ENCODE measurements around the gene MOK. TPM values are rescaled to one million over a fixed set of nuclear protein-coding genes. Genes with fewer than 3 reads are reported as not detected.

MOK gene
- total RNA-seq, 1 experiment from 2014 or later: 2.8 TPM

DNA sequence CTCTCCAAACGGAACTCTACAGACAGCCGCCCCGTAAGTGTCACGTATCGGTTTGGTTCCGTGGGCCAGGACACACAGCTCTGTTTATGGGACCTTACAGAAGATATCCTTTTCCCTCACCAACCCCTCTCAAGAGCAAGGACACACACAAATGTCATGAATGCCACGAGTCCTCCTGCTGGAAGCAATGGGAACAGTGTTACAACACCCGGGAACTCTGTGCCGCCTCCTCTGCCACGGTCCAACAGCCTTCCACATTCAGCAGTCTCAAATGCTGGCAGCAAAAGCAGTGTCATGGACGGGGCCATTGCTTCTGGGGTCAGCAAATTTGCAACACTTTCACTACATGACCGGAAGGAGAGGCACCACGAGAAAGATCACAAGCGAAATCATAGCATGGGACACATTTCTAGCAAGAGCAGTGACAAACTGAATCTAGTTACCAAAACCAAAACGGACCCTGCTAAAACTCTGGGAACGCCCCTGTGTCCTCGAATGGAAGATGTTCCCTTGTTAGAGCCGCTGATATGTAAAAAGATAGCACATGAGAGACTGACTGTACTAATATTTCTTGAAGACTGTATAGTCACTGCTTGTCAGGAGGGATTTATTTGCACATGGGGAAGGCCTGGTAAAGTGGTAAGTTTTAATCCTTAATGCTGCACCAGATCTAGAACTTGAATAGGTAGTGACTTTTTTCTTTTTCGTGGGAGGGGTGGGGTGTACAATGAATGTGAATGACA, 95.6 kb downstream of the MOK start:
- H3K4me1 Mint-ChIP-seq: peaks cover 5 to 24% of the 10 kb centered on the region in 2 experiments; a peak in 3 of 4 replicates
- H3K9me3 Mint-ChIP-seq: no peaks in the 10 kb centered on the region
- H3K23me2 ChIP-seq (ENCODE audit: insufficient read length, low read depth, low read length, poor library complexity, severe bottlenecking): no peaks in the 10 kb centered on the region
- H2AFZ ChIP-seq (ENCODE audit: low read length): no peak overlapping the region
- H3K79me2 ChIP-seq (ENCODE audit: insufficient read depth, low read length): no peaks in the 10 kb centered on the region
- H3K27me3 ChIP-seq (ENCODE audit: insufficient read depth, low read length): no peaks in the 10 kb centered on the region
- H3K4me2 ChIP-seq (ENCODE audit: insufficient read depth, insufficient read length, low read length): no peak overlapping the region
- no peak overlapping the region for H3K4ac ChIP-seq (ENCODE audit: low read depth, low read length)
- TF ChIP-seq, protein P1, sequence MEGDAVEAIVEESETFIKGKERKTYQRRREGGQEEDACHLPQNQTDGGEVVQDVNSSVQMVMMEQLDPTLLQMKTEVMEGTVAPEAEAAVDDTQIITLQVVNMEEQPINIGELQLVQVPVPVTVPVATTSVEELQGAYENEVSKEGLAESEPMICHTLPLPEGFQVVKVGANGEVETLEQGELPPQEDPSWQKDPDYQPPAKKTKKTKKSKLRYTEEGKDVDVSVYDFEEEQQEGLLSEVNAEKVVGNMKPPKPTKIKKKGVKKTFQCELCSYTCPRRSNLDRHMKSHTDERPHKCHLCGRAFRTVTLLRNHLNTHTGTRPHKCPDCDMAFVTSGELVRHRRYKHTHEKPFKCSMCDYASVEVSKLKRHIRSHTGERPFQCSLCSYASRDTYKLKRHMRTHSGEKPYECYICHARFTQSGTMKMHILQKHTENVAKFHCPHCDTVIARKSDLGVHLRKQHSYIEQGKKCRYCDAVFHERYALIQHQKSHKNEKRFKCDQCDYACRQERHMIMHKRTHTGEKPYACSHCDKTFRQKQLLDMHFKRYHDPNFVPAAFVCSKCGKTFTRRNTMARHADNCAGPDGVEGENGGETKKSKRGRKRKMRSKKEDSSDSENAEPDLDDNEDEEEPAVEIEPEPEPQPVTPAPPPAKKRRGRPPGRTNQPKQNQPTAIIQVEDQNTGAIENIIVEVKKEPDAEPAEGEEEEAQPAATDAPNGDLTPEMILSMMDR (conservative IDR thresholded peaks at IDR 0.05): peak; percentile 46; the same call in 2 of the 3 replicates
- no peak overlapping the region for H3T11ph ChIP-seq (ENCODE audit: low read length)
- H3K79me1 ChIP-seq (ENCODE audit: insufficient read depth, low read depth, low read length, poor library complexity, severe bottlenecking): no peaks in the 10 kb centered on the region
- H3K27ac ChIP-seq (ENCODE audit: insufficient read length, low read depth, low read length): no peak overlapping the region
- peak overlapping the region in 2 of 3 experiments; percentile 65 to 82; a peak in 3 of 7 replicates for H3K27ac Mint-ChIP-seq
- no peaks in the 10 kb centered on the region for H3K4me1 ChIP-seq (ENCODE audit: insufficient read depth, low read length)
- H3K14ac ChIP-seq (ENCODE audit: insufficient read depth, low read length): no peak overlapping the region
- peaks cover 5 to 29% (median 23%) of the 10 kb centered on the region in 3 experiments; a peak in 6 of 7 replicates for H3K36me3 Mint-ChIP-seq (ENCODE audit: insufficient read depth in 1 of 3, low read depth in 3 of 3)
- no peak overlapping the region for H2BK15ac ChIP-seq (ENCODE audit: low read depth, low read length)
- no peak overlapping the region for H3K4me3 Mint-ChIP-seq
- H2BK120ac ChIP-seq (ENCODE audit: low read depth, low read length, poor library complexity, severe bottlenecking): no peak overlapping the region
- H4K91ac ChIP-seq (ENCODE audit: insufficient read length, low read depth, low read length): no peak overlapping the region
- DNase-seq: no peak
- H3K9me3 ChIP-seq (ENCODE audit: control insufficient read depth, low read depth, low read length): no peaks in the 10 kb centered on the region
- no peak overlapping the region for H2BK12ac ChIP-seq (ENCODE audit: insufficient read length, low read depth, low read length)
- H2BK5ac ChIP-seq (ENCODE audit: insufficient read length, low read length): no peak overlapping the region
- H3K23ac ChIP-seq (ENCODE audit: insufficient read length, low read depth, low read length): no peak overlapping the region
- H3K18ac ChIP-seq (ENCODE audit: insufficient read length, low read depth, low read length): no peak overlapping the region
- no peaks in the 10 kb centered on the region for H4K20me1 ChIP-seq (ENCODE audit: control insufficient read depth, insufficient read depth, insufficient read length)
- no peaks in the 10 kb centered on the region for H3K27me3 Mint-ChIP-seq (ENCODE audit: low read depth)
- no peak overlapping the region for H2AK5ac ChIP-seq (ENCODE audit: insufficient read length, low read length)
- no peak overlapping the region for H3K56ac ChIP-seq (ENCODE audit: insufficient read length, low read depth, low read length)
- H4K5ac ChIP-seq (ENCODE audit: insufficient read length, low read depth, low read length): no peak overlapping the region
- WGBS (ENCODE audit: extremely low coverage, insufficient read length, low lambda C conversion rate): no CpG with 5 or more reads among the region's 19 CpGs
- H2BK20ac ChIP-seq (ENCODE audit: low read depth, low read length, poor library complexity, severe bottlenecking): no peak overlapping the region
- H4K8ac ChIP-seq (replicated peaks; ENCODE audit: insufficient read length, low read depth, low read length): no peak overlapping the region
- no peak overlapping the region for H3K9ac ChIP-seq (ENCODE audit: extremely low read depth, insufficient read length, low read length)

Data from H9 (cell line).